Measurements from ENCODE around the gene CNTNAP2. TPM values are rescaled to one million over a fixed set of nuclear protein-coding genes. Genes with fewer than 3 reads are reported as not detected.

Gene CNTNAP2
- total RNA-seq, 2 donors from 2014 or later: 171 to 228 TPM

- TF ChIP-seq CTCF (conservative IDR thresholded peaks at IDR 0.05): peak; percentile 40
- Mint-ChIP-seq H3K27me3 (ENCODE audit: insufficient read depth) (no peaks in the 10 kb centered on the region), H3K4me1 (peaks cover 9% of the 10 kb centered on the region), H3K27ac (no peak overlapping the region), H3K36me3 (ENCODE audit: low read depth) (no peaks in the 10 kb centered on the region), H3K9me3 (peaks cover 17% of the 10 kb centered on the region), H3K4me3 (no peak overlapping the region)
- H3K9ac ChIP-seq (ENCODE audit: extremely low read depth, low read length, poor library complexity, severe bottlenecking): no peak overlapping the region
- no peak overlapping the region for H3K27ac ChIP-seq (ENCODE audit: low read depth, low read length)
- WGBS, 2 experiments (ENCODE audit: insufficient coverage in 1 of 2, insufficient read length in 1 of 2): 85 to 100% methylated on average over 1 to 2 of the region's 2 CpGs
- H3K4me1 ChIP-seq (ENCODE audit: control insufficient read depth, insufficient read depth, low read length): no peaks in the 10 kb centered on the region
- no peaks in the 10 kb centered on the region for H3K27me3 ChIP-seq (ENCODE audit: control insufficient read depth, insufficient read depth, low read length, poor library complexity, severe bottlenecking)
- peaks cover 10% of the 10 kb centered on the region for H3K9me3 ChIP-seq (ENCODE audit: control insufficient read depth, low read length)
- DNase-seq: no peak
- H3K4me3 ChIP-seq (ENCODE audit: low read length): no peak overlapping the region
- no peaks in the 10 kb centered on the region for H3K36me3 ChIP-seq (ENCODE audit: control insufficient read depth, insufficient read depth, low read length)
These were observed 2035.2 kb downstream of the CNTNAP2 start for GRCh38 chr7:148151778-148152177.

GRCh38 chr7:148153616-148154284, 2037.1 kb downstream of the CNTNAP2 start:
- no peak for TF ChIP-seq CTCF (conservative IDR thresholded peaks at IDR 0.05)
- peaks cover 17% of the 10 kb centered on the region for H3K9me3 Mint-ChIP-seq
- 90 to 91% methylated on average over 5 to 6 of the region's 6 CpGs for WGBS, 2 experiments (ENCODE audit: insufficient coverage in 1 of 2, insufficient read length in 1 of 2)

DNA sequence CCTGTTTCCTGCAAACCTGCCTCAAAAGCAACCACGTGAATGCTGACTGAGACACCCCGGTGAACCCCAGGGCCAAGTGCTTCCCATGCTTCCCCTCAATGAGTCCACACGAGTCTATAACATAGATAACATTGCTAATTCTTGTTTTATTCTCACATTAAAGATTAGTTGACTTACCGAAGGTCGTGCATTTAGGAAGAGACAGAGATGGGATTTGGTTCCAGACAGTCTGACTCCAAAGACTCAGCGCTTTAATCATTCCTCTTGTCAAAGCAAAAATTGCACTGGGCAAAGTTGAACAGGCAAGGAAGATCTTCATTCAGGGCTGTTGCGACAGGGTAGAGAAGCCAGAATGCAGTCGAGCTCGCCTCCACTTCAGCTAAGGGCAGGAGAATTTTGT, 2038.4 kb downstream of the CNTNAP2 start:
- Histone ChIP-seq H3K27ac (ENCODE audit: low read depth, low read length) (no peak overlapping the region), H3K27me3 (ENCODE audit: control insufficient read depth, insufficient read depth, low read length, poor library complexity, severe bottlenecking) (no peaks in the 10 kb centered on the region), H3K9ac (ENCODE audit: extremely low read depth, low read length, poor library complexity, severe bottlenecking) (no peak overlapping the region), H3K36me3 (ENCODE audit: control insufficient read depth, insufficient read depth, low read length) (no peaks in the 10 kb centered on the region), H3K4me3 (ENCODE audit: low read length) (no peak overlapping the region), H3K4me1 (ENCODE audit: control insufficient read depth, insufficient read depth, low read length) (no peaks in the 10 kb centered on the region), H3K9me3 (ENCODE audit: control insufficient read depth, low read length) (peaks cover 10% of the 10 kb centered on the region)
- TF ChIP-seq CTCF (conservative IDR thresholded peaks at IDR 0.05): no peak
- H3K9me3 Mint-ChIP-seq: peaks cover 17% of the 10 kb centered on the region
- WGBS, 2 experiments (ENCODE audit: insufficient coverage in 1 of 2, insufficient read length in 1 of 2): 94 to 100% methylated on average over 5 to 9 of the region's 9 CpGs
- H3K27ac Mint-ChIP-seq: no peak overlapping the region
- H3K36me3 Mint-ChIP-seq (ENCODE audit: low read depth): no peaks in the 10 kb centered on the region
- H3K4me1 Mint-ChIP-seq: peaks cover 9% of the 10 kb centered on the region
- H3K4me3 Mint-ChIP-seq: no peak overlapping the region
- H3K27me3 Mint-ChIP-seq (ENCODE audit: insufficient read depth): no peaks in the 10 kb centered on the region
- DNase-seq: no peak

More at GRCh38 chr7:148153616-148154284, 2037.1 kb downstream of the CNTNAP2 start:
- no peak overlapping the region for H3K27ac ChIP-seq (ENCODE audit: low read depth, low read length)
- Mint-ChIP-seq H3K4me3 (no peak overlapping the region), H3K4me1 (peaks cover 9% of the 10 kb centered on the region), H3K27me3 (ENCODE audit: insufficient read depth) (no peaks in the 10 kb centered on the region), H3K36me3 (ENCODE audit: low read depth) (no peaks in the 10 kb centered on the region), H3K27ac (no peak overlapping the region)
- no peaks in the 10 kb centered on the region for H3K27me3 ChIP-seq (ENCODE audit: control insufficient read depth, insufficient read depth, low read length, poor library complexity, severe bottlenecking)
- no peaks in the 10 kb centered on the region for H3K36me3 ChIP-seq (ENCODE audit: control insufficient read depth, insufficient read depth, low read length)
- no peaks in the 10 kb centered on the region for H3K4me1 ChIP-seq (ENCODE audit: control insufficient read depth, insufficient read depth, low read length)
- H3K4me3 ChIP-seq (ENCODE audit: low read length): no peak overlapping the region
- DNase-seq: no peak
- H3K9me3 ChIP-seq (ENCODE audit: control insufficient read depth, low read length): peaks cover 10% of the 10 kb centered on the region
- H3K9ac ChIP-seq (ENCODE audit: extremely low read depth, low read length, poor library complexity, severe bottlenecking): no peak overlapping the region
